IPS-NIHi11 (cell line): ENCODE results near the gene SLC19A1.

Source experiments
- DNase-seq: peaks from one replicate; pipeline ENCODE4 v3.0.0; 2012; ENCODE audit warnings: mixed read lengths, low spot score

SLC19A1 gene

DNA sequence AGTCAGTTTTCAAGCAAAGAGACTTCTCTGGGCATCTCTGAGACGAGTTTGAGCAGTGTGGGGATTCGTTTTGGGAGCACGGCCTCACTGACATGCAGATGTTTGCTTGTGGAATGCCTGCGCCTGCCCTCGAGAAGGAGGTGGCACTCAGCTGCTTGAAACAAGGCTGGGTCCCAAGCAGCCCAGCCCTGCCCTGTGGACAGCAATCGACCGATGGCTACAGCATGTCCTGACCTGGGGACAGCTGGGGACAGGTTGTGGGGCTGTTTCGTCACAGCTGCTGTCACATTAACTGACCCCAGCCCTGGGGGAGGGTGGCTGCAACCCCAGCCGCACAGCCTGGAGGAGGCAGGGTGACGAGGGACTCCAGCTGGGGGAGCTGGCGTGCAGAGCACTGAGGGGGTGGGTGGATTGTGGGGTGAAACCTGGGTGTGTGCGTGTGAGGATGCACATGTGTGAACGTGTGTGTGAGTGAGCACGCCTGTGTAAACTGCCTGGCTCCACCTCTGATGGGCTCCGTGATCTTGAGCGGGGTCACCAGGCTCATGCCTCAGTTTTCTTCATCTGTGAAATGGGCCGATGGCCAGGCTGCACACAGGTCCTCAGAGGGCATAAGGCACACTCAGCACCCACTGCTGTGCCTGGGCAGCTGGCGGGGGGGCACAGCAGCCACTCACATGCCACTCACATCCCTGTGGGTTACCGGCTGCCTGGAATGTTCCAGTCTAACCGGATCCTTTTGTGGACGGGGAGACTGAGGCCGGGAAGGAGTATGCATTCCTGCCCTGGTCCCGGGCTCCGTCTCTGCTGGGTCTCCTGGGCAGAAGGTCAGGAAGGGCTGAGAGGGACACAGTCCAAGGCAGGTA lies 87.9 kb downstream of the SLC19A1 start:
- DNase-seq = no peak

DNA sequence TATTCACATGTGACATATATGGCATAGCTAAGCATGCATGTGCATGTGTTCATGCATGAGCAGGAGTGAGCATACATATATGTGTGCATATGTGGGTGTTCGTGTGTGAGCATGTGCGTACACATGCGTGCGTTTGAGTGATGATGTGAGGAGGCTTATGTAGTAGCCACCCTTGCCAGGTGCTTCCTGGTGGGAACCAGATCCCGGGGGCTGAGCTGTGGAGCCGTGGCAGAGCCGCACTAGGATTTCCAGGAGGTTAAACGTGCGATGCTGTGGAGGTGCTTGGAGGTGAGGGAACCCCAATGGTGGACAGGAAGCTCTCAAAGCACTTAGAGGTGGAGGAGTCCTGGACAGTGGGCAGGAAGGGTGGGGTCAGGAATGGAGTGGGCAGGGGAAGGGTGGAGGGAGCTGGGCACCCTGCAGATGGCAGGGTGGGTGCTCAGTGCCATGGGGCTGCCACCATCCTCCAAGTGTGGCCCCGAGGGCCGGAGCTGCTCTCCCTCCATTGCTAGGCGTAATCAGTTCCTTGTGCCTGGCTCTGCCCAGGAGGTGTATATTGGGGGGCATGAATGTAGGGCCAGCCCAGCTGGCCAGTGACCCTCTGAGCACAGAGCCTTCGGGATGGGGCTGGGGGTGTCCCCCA lies 88.8 kb downstream of the SLC19A1 start:
- no peak for DNase-seq

DNA sequence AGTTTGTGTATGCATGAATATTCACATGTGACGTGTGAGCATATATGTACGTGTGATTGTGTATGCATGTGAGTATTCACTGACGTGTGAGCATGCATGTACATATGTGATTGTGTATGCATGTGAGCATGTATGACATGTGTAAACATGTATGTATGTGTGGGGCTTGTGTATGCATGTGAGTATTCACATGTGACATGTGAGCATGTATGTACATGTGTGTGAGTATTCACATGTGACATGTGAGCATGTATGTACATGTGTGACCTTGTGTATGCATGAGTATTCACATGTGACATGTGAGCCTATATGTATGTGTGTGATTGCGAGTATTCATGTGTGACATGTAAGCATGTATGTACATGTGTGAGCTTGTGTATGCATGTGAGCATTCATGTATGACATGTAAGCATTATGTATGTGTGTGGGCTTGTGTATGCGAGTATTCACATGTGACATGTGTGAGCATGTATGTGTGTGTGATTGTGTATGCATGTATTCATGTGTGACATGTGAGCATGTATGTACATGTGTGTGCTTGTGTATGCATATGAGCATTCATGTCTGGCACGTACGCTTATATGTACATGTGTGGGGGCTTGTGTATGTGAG lies 89.4 kb downstream of the SLC19A1 start:
- DNase-seq = no peak

DNA sequence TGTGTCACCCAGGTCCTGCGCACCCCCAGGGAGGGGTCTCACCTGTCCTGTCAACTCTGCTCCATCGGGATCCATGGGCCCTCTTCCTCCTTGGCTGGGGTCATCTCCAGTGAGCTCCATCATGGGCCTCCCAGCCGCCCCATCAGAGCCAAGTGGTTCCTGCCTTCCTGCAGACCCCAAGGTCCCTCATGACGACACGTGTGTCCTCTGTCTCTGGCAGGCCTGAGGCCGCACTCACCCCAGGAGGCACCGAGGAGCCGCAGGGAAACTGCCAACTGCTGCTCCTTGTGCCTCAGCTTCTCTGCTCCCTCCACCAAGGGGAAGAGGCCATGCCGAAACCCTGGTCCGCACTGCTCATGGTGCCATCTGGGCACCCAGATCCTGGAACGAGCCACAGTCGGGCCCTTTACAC lies 90.5 kb downstream of the SLC19A1 start:
- DNase-seq = no peak

DNA sequence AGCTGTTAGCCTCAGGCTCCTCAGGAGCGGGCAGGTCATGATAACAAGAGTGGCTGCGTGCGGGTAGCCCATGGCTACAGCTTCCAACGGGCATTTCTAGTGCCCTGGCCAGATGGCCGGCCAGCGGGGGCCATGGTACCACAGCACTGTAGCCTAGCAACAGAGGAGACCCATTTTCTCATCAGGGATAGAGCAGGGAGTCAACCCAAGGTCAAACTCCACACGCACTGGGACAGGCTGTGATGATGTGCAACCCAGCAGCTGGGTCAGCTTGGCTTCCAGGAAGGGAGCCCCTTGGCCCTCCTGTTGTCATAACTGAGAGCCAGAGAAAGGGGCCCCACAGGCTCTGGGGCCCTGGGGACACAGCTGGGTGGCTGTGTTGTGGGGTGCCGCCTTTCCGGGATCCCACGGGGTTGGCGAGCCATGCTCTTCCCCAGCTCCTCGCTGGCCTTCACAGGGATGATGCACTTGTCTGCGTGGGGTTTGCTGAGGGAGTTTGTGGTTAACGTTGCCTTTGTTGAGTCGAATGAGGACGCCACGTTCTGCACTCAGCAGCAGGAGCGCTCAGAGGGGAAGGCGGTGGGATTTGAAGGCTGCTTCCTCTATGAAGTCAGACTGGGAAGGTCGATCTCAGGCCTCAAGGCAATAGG lies 91.0 kb downstream of the SLC19A1 start:
- no peak for DNase-seq

DNA sequence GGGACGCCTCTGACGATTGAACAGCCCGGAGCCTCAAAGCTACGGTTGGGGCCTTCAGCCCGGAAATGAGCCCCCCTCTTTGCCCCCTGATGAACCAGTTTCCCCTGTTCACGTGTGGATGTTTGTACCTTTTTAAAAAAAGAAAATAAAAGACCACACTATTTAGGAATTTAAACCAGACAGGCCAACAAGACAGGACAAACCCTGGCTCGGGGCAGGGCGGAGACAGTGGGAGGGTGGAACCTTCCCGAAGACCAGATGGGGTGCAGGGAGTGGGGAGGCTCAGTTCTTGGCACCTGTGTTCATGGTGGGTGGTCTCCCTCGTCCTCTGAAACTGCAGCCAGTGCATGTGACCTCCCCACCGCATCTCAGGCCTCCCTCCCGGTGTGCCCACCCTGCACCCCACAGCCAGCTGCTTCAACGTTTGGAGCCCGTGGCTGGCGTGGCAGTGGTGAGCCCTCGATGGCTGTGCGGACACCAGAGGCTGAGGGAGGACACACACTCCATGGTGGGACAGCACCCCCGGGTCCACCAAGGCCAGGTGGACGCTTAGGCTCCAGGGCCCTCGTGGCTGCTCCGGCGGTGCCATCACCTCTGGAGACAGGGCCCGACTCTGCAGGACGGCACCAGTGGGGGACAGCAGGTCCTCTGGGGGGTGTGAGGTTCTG lies 91.7 kb downstream of the SLC19A1 start:
- no peak for DNase-seq

DNA sequence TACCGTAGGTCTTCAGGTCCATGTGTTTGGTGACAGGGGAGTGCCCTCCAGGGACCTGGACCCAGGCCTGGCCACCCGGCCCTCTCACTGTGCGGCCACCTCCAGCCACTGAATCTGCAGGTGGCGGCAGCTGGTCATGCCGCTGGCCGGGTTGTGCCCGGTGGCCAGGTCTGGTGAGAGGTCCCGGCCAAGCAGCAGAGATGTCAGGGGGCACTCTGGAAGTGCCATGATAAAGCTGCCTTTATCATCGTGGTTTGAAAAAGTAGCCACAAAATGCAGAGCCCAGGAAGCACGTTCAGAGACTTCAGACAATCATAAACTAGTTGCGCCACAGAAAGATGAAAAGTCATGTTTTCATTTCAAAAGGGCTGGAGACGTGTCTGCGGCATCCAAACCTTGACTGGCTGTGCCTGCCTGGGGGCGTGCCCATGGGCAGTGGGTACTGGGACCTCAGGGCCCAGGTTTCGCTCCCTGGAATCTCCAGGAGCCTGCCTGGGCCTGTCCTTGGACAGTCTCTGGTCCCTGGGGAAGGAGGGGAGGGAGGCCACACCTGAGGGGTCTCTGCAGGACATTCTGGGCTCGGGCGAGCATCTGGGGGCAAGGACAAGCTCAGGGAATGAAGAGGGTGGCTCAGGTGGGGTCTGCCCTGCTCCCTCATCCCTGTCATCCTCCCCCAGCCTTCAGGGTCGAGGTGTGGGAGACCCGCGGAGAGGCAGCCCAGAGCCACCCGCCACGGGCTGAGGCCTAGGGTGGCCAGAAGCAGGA lies 92.4 kb downstream of the SLC19A1 start:
- DNase-seq = no peak

DNA sequence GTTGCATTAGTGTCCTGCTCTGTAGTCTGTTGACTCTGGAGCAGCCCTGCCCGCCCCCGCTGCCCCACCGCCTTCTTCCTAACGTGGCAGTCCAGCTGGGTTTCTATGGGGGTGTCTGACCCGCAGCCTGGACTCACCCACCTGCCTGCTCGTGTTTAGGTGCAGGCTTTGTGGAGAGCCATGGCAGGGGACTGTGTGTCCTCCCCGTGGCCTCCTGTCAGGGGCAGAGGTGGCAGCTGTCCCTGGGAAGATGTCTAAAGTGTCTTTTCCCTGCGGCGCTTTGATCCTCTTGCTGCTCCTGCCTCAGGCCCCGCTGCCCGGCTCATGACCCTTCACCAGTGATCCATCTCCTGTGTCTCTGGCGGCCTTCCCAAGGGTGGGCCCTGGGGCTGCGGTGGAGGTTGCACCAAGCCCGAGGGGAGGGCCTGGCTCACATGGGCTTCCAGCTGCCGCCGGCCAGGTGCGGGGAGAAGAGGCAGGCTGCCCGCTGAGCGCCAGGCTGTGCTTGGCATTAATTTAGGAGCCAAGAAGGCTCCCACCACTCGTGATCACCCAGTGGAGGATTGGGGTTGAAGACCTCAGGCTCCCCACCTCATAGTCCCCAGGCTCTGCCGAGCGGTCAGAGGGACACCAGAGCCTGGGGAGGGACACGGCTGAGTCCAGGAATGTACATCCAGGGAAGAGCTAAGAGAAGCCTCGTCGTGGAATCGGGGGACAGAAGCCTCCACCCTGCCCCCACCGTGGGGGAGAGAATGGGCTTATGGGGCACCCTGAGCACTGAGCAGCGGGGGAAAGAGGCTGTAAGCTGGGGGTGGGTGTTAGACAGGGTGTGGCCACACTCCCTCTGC lies 93.2 kb downstream of the SLC19A1 start:
- DNase-seq = no peak

DNA sequence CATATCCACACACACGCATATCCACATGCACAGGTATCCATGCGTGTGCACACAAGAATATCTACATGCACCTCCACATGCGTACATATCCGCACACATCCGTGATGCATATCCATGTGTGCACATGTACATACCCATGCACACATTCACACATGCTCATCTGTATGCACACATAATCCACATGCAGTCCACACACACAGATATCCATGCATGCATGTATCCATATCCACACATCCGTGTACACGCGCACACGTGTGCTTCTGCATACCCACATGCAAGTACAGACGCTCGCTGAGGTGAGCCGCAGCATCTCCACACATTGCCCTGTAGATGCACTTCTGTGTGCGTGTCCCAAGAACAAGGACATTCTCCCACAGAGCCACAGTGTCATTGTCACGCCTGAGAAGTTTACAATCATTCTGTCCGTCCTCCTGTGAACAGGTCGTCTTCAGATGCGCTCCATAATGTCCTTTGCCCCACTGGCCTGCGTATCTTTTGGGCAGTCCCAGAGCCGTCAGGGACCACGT lies 93.9 kb downstream of the SLC19A1 start:
- no peak for DNase-seq
